ENCODE data around the gene MPPE1.

DNA sequence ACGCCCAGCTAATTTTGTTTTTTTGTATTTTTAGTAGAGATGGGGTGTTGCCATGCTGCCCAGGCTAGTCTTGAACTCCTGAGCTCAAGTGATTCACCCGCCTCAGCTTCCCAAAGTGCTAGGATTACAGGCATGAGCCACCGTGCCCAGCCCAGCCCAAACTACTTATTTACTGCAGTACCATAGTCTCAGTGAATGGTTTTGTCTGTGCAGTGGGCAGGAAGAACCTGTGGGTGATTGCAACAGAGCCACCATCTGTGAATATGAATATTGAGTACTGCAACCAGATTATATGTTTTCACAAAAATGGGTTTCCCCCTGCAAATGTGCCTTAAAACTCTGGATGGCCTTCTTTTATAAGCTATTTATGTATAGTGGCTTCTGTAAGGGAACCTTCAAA is 9.1 kb downstream of the MPPE1 start:
- TF ChIP-seq, protein P1, sequence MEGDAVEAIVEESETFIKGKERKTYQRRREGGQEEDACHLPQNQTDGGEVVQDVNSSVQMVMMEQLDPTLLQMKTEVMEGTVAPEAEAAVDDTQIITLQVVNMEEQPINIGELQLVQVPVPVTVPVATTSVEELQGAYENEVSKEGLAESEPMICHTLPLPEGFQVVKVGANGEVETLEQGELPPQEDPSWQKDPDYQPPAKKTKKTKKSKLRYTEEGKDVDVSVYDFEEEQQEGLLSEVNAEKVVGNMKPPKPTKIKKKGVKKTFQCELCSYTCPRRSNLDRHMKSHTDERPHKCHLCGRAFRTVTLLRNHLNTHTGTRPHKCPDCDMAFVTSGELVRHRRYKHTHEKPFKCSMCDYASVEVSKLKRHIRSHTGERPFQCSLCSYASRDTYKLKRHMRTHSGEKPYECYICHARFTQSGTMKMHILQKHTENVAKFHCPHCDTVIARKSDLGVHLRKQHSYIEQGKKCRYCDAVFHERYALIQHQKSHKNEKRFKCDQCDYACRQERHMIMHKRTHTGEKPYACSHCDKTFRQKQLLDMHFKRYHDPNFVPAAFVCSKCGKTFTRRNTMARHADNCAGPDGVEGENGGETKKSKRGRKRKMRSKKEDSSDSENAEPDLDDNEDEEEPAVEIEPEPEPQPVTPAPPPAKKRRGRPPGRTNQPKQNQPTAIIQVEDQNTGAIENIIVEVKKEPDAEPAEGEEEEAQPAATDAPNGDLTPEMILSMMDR (IDR thresholded peaks at IDR 0.05) = no peak
- TF ChIP-seq POLR2AphosphoS5 (IDR thresholded peaks at IDR 0.05) = no peak

Measured in esophagus muscularis mucosa (tissue), 3 donors.